GM23338 (cell line): ENCODE measurements around the gene RAB17. TPM values are rescaled to one million over a fixed set of nuclear protein-coding genes. Genes with fewer than 3 reads are reported as not detected.

ENCODE experiments used
- ATAC-seq: fragments of 200-7000 bp; cut with Tn5 transposase; 3 replicates; pipeline ENCODE4 v1.9.1; 2020
- DNase-seq: peaks from one replicate; pipeline ENCODE4 v3.0.0-alpha.2; 2015; ENCODE audit warnings: low spot score
- H2AFZ ChIP-seq: fragments of 200-600 bp; sonication (generic); 2 replicates; pipeline ENCODE4 v1.8.0; 2016; ENCODE audit warnings: antibody characterized with exemption, mild to moderate bottlenecking, moderate library complexity
- H3F3A ChIP-seq: fragments of 200-600 bp; sonication (generic); replicated peaks from 2 replicates; pipeline ENCODE4 v1.8.0; 2017; ENCODE audit warnings: antibody characterized with exemption, mixed run types, low read depth
- H3K27ac ChIP-seq: fragments of 200-600 bp; sonication (generic); 2 replicates; pipeline ENCODE4 v1.6.1; 2016; ENCODE audit warnings: low read depth
- H3K27me3 ChIP-seq: fragments of 200-600 bp; sonication (generic); 2 replicates; pipeline ENCODE4 v1.8.0; 2016; ENCODE audit warnings: mild to moderate bottlenecking, mixed run types, moderate library complexity; ENCODE audit not compliant: insufficient read depth
- H3K36me3 ChIP-seq: fragments of 200-600 bp; sonication (generic); 2 replicates; pipeline ENCODE4 v1.8.0; 2016; ENCODE audit warnings: mild to moderate bottlenecking; ENCODE audit not compliant: insufficient read depth
- H3K4me1 ChIP-seq: fragments of 200-600 bp; sonication (generic); 2 replicates; pipeline ENCODE4 v1.8.0; 2016; ENCODE audit warnings: mild to moderate bottlenecking, moderate library complexity; ENCODE audit not compliant: insufficient read depth
- H3K4me2 ChIP-seq: fragments of 200-600 bp; sonication (generic); 2 replicates; pipeline ENCODE4 v1.7.1; 2017; ENCODE audit warnings: mixed run types
- H3K4me3 ChIP-seq: fragments of 200-600 bp; sonication (generic); 2 replicates; pipeline ENCODE4 v1.6.1; 2016; ENCODE audit warnings: mixed run types
- H3K79me2 ChIP-seq: fragments of 200-600 bp; sonication (generic); replicated peaks from 2 replicates; pipeline ENCODE4 v1.8.0; 2017; ENCODE audit warnings: mild to moderate bottlenecking; ENCODE audit not compliant: insufficient read depth
- H3K9me2 ChIP-seq: fragments of 200-600 bp; sonication (generic); 2 replicates; pipeline ENCODE4 v1.8.0; 2017; ENCODE audit not compliant: insufficient read depth
- H4K20me1 ChIP-seq: fragments of 200-600 bp; sonication (generic); replicated peaks from 2 replicates; pipeline ENCODE4 v1.8.0; 2017; ENCODE audit warnings: mild to moderate bottlenecking; ENCODE audit not compliant: insufficient read depth
- H3K27ac Mint-ChIP-seq: 2 replicates; pipeline ENCODE4 v1.8.0; 2020; ENCODE audit warnings: inconsistent platforms, mild to moderate bottlenecking, moderate library complexity, mixed read lengths
- H3K27me3 Mint-ChIP-seq: 3 replicates; pipeline ENCODE4 v1.8.0; 2022; ENCODE audit warnings: low read depth, mild to moderate bottlenecking, moderate library complexity, mixed read lengths, inconsistent platforms; ENCODE audit not compliant: insufficient read depth, poor library complexity
- H3K36me3 Mint-ChIP-seq: 3 replicates; pipeline ENCODE4 v1.8.0; 2021; ENCODE audit warnings: low read depth, mild to moderate bottlenecking, inconsistent platforms, moderate library complexity, mixed read lengths
- H3K4me1 Mint-ChIP-seq: 3 replicates; pipeline ENCODE4 v1.8.0; 2020; ENCODE audit warnings: mild to moderate bottlenecking, inconsistent platforms, mixed read lengths
- H3K4me3 Mint-ChIP-seq: 3 replicates; pipeline ENCODE4 v1.8.0; 2021; ENCODE audit warnings: moderate library complexity, mild to moderate bottlenecking, inconsistent platforms, mixed read lengths
- H3K9me3 Mint-ChIP-seq: 3 replicates; pipeline ENCODE4 v1.8.0; 2020; ENCODE audit warnings: moderate library complexity, mild to moderate bottlenecking, inconsistent platforms, mixed read lengths
- ETS1 ChIP-seq: IDR thresholded peaks from 2 replicates; pipeline ENCODE4 v1.6.1; 2016; ENCODE audit warnings: antibody characterized with exemption
- EZH2phosphoT487 ChIP-seq: fragments of 200-600 bp; sonication (generic); IDR thresholded peaks from one replicate; pipeline ENCODE4 v1.8.1; 2018; ENCODE audit warnings: antibody characterized with exemption; ENCODE audit not compliant: unreplicated experiment
- JUNB ChIP-seq: IDR thresholded peaks from one replicate; pipeline ENCODE4 v1.6.1; 2016; ENCODE audit warnings: antibody characterized with exemption; ENCODE audit not compliant: unreplicated experiment
- ZNF114 ChIP-seq: fragments of 250-450 bp; sonication (Bioruptor Pico); IDR thresholded peaks from 2 replicates; pipeline ENCODE4 v1.5.0; 2020; ENCODE audit warnings: mild to moderate bottlenecking, moderate library complexity
- polyA plus RNA-seq: library from polyadenylated mRNA; unstranded; fragments of >200 nt; fragmentation: Nextera tagmentation; extraction: Ambion mirVana; gene quantifications from 2 replicates; pipeline ENCODE4 v1.2.1, GENCODE V29; 2016
- total RNA-seq: library from RNA; depleted of rRNA; stranded (reverse); fragments of >200 nt; shearing (Covaris generic); gene quantifications from 2 replicates; pipeline ENCODE4 v1.2.3, GENCODE V29; 2014
- TF ChIP-seq, protein P1 (sequence below): IDR thresholded peaks from one replicate; pipeline ENCODE4 v1.6.1; 2018; ENCODE audit warnings: antibody characterized with exemption; ENCODE audit not compliant: unreplicated experiment
- TF ChIP-seq, protein P2 (sequence below), 2 experiments: fragments of 200-600 bp in 1 of 2; sonication (generic) in 1 of 2; conservative IDR thresholded peaks; 2 replicates each; pipeline versions ENCODE4 v1.5.1 to v1.6.1; 2016 to 2017; ENCODE audit warnings: antibody characterized with exemption in 2 of 2, low read depth in 2 of 2, mild to moderate bottlenecking in 2 of 2, moderate library complexity in 1 of 2

Gene RAB17
- total and polyA plus RNA-seq, 2 experiments from 2014 or later = 22.4 to 26.9 TPM

- H3K27ac Mint-ChIP-seq = no peak overlapping the region
- no peak for TF ChIP-seq EZH2phosphoT487
- TF ChIP-seq ETS1 = no peak
- TF ChIP-seq ZNF114 (CRISPR knock-in tag) = no peak
- no peak for TF ChIP-seq JUNB
- ATAC-seq = no peak
Measured at GRCh38 chr2:237618449-237618848, 27.9 kb upstream of the RAB17 start.

GRCh38 chr2:237617587-237617982, 27.1 kb upstream of the RAB17 start:
- no peaks in the 10 kb centered on the region for H3K27me3 ChIP-seq
- Mint-ChIP-seq H3K27me3 (peaks cover 12% of the 10 kb centered on the region), H3K9me3 (peaks cover 5% of the 10 kb centered on the region; the same call in 2 of the 3 replicates), H3K27ac (no peak overlapping the region), H3K4me1 (peaks cover 35% of the 10 kb centered on the region), H3K36me3 (no peaks in the 10 kb centered on the region), H3K4me3 (no peak overlapping the region)
- H3K79me2 ChIP-seq = no peaks in the 10 kb centered on the region
- TF ChIP-seq, protein P1, sequence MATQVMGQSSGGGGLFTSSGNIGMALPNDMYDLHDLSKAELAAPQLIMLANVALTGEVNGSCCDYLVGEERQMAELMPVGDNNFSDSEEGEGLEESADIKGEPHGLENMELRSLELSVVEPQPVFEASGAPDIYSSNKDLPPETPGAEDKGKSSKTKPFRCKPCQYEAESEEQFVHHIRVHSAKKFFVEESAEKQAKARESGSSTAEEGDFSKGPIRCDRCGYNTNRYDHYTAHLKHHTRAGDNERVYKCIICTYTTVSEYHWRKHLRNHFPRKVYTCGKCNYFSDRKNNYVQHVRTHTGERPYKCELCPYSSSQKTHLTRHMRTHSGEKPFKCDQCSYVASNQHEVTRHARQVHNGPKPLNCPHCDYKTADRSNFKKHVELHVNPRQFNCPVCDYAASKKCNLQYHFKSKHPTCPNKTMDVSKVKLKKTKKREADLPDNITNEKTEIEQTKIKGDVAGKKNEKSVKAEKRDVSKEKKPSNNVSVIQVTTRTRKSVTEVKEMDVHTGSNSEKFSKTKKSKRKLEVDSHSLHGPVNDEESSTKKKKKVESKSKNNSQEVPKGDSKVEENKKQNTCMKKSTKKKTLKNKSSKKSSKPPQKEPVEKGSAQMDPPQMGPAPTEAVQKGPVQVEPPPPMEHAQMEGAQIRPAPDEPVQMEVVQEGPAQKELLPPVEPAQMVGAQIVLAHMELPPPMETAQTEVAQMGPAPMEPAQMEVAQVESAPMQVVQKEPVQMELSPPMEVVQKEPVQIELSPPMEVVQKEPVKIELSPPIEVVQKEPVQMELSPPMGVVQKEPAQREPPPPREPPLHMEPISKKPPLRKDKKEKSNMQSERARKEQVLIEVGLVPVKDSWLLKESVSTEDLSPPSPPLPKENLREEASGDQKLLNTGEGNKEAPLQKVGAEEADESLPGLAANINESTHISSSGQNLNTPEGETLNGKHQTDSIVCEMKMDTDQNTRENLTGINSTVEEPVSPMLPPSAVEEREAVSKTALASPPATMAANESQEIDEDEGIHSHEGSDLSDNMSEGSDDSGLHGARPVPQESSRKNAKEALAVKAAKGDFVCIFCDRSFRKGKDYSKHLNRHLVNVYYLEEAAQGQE = no peak
- TF ChIP-seq, protein P2, sequence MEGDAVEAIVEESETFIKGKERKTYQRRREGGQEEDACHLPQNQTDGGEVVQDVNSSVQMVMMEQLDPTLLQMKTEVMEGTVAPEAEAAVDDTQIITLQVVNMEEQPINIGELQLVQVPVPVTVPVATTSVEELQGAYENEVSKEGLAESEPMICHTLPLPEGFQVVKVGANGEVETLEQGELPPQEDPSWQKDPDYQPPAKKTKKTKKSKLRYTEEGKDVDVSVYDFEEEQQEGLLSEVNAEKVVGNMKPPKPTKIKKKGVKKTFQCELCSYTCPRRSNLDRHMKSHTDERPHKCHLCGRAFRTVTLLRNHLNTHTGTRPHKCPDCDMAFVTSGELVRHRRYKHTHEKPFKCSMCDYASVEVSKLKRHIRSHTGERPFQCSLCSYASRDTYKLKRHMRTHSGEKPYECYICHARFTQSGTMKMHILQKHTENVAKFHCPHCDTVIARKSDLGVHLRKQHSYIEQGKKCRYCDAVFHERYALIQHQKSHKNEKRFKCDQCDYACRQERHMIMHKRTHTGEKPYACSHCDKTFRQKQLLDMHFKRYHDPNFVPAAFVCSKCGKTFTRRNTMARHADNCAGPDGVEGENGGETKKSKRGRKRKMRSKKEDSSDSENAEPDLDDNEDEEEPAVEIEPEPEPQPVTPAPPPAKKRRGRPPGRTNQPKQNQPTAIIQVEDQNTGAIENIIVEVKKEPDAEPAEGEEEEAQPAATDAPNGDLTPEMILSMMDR (conservative IDR thresholded peaks at IDR 0.05; ENCODE audit: low read depth in 2 of 2) = no peak
- H3K9me2 ChIP-seq = peaks cover 6% of the 10 kb centered on the region; the same call in 1 of the 2 replicates
- H2AFZ ChIP-seq = 0 out of 2 replicates have a peak overlapping the region, but pooled peaks have one; percentile 43
- H3F3A ChIP-seq = peaks cover 8% of the 10 kb centered on the region; the same call in 1 of the 2 replicates
- H4K20me1 ChIP-seq = no peaks in the 10 kb centered on the region
- H3K4me1 ChIP-seq = peaks cover 27% of the 10 kb centered on the region
- ATAC-seq (no peak), DNase-seq (no peak)
- H3K4me2 ChIP-seq = no peak overlapping the region
- no peak overlapping the region for H3K27ac ChIP-seq
- H3K36me3 ChIP-seq = no peaks in the 10 kb centered on the region
- no peak overlapping the region for H3K4me3 ChIP-seq

More at GRCh38 chr2:237618449-237618848, 27.9 kb upstream of the RAB17 start:
- no peak overlapping the region for H3K4me2 ChIP-seq
- no peaks in the 10 kb centered on the region; the same call in 1 of the 2 replicates for H3K9me2 ChIP-seq
- no peak overlapping the region for H3K27ac ChIP-seq
- H3K27me3 ChIP-seq = no peaks in the 10 kb centered on the region
- H3K36me3 Mint-ChIP-seq = no peaks in the 10 kb centered on the region
- peaks cover 34% of the 10 kb centered on the region for H3K4me1 Mint-ChIP-seq
- no peaks in the 10 kb centered on the region for H4K20me1 ChIP-seq
- H3K4me3 ChIP-seq = no peak overlapping the region
- H3K4me1 ChIP-seq = peaks cover 23% of the 10 kb centered on the region
- peaks cover 5% of the 10 kb centered on the region; the same call in 2 of the 3 replicates for H3K9me3 Mint-ChIP-seq
- H3K36me3 ChIP-seq = no peaks in the 10 kb centered on the region
- peaks cover 10% of the 10 kb centered on the region for H3K27me3 Mint-ChIP-seq
- peaks cover 7% of the 10 kb centered on the region; the same call in 1 of the 2 replicates for H3F3A ChIP-seq
- no peak for DNase-seq
- H3K79me2 ChIP-seq = no peaks in the 10 kb centered on the region
- no peak overlapping the region for H3K4me3 Mint-ChIP-seq
- H2AFZ ChIP-seq = no peak overlapping the region
